Spleen (tissue), 11 donors: ENCODE measurements around the gene GNB1. TPM values are rescaled to one million over a fixed set of nuclear protein-coding genes. Genes with fewer than 3 reads are reported as not detected.

Experiments
- DNase-seq: peaks from one replicate; pipeline ENCODE4 v3.0.0-alpha.2; 2020
- H3K27ac ChIP-seq, 8 donors: fragments of 200-600 bp; sonication (generic) in 7 of 8; 1 replicate in 4 of 8; 2 replicates in 4 of 8; pipeline versions ENCODE4 v1.5.0 to v1.8.0; 2016 to 2021; ENCODE audit warnings: inconsistent platforms in 4 of 8, mild to moderate bottlenecking in 4 of 8, moderate library complexity in 1 of 8
- H3K27me3 ChIP-seq, 7 donors: fragments of 200-600 bp; sonication (generic) in 6 of 7; replicated peaks in 1 of 7; 1 replicate in 4 of 7; 2 replicates in 3 of 7; pipeline versions ENCODE4 v1.5.0 to v1.8.0; 2016 to 2021; ENCODE audit warnings: inconsistent platforms in 3 of 7, mild to moderate bottlenecking in 1 of 7
- H3K36me3 ChIP-seq, 6 donors: fragments of 200-600 bp; sonication (generic) in 5 of 6; 1 replicate in 4 of 6; 2 replicates in 2 of 6; pipeline versions ENCODE4 v1.5.0 to v1.8.0; 2016 to 2021; ENCODE audit warnings: inconsistent platforms in 2 of 6
- H3K4me1 ChIP-seq, 6 donors: fragments of 200-600 bp; sonication (generic) in 5 of 6; 1 replicate in 3 of 6; 2 replicates in 3 of 6; pipeline versions ENCODE4 v1.5.0 to v1.8.0; 2016 to 2021; ENCODE audit warnings: inconsistent platforms in 3 of 6
- H3K4me3 ChIP-seq, 8 donors: fragments of 200-600 bp; sonication (generic) in 7 of 8; 1 replicate in 4 of 8; 2 replicates in 4 of 8; pipeline versions ENCODE4 v1.5.0 to v1.8.0; 2016 to 2021; ENCODE audit warnings: inconsistent platforms in 4 of 8, mild to moderate bottlenecking in 4 of 8, moderate library complexity in 2 of 8
- H3K9me3 ChIP-seq, 8 donors: fragments of 200-600 bp; sonication (generic) in 7 of 8; 1 replicate in 4 of 8; 2 replicates in 4 of 8; pipeline versions ENCODE4 v1.5.0 to v1.8.0; 2016 to 2021; ENCODE audit warnings: inconsistent platforms in 4 of 8
- POLR2A ChIP-seq, 3 donors: fragments of 450-650 bp; IDR thresholded peaks; one replicate each; pipeline ENCODE4 v1.5.1; 2017; ENCODE audit warnings: antibody characterized with exemption in 3 of 3, mild to moderate bottlenecking in 1 of 3
- POLR2AphosphoS5 ChIP-seq, 3 donors: sonication (generic); formaldehyde crosslinking; IDR thresholded peaks; one replicate each; pipeline ENCODE4 v1.5.1; 2017; ENCODE audit warnings: antibody characterized with exemption in 3 of 3
- WGBS, 5 donors: extraction: QIAGEN DNeasy Blood & Tissue Kit in 3 of 5; methylation state at CpG; one replicate each; pipeline versions ENCODE4 v1.1.5 to v1.1.7; 2013 to 2018; 5-methylcytosine and 5-hydroxymethylcytosine counted together
- intact Hi-C: fragments of 100-400 bp; cut with DNase I; formaldehyde crosslinking; loops from one replicate; pipeline ENCODE4 v1.15.0; 2023; ENCODE audit warnings: low total_unique reads
- polyA plus RNA-seq, 3 donors: library from polyadenylated mRNA; stranded (reverse); fragments of 200-250 nt; gene quantifications; one replicate each; pipeline ENCODE4 v1.2.1, GENCODE V29; 2013
- total RNA-seq, 7 donors: library from RNA; depleted of rRNA in 3 of 7; stranded (reverse); fragments of >200 nt in 3 of 7; fragmentation: NEBNext Ultra II Directional in 4 of 7; extraction: Animal tissue kit (Norgen Biotek cat#: 25700) in 4 of 7; gene quantifications; one replicate each; pipeline versions ENCODE4 v1.1.0 to v1.2.1, GENCODE V29; 2016 to 2021
- TF ChIP-seq, protein P1 (sequence below), 11 experiments: fragments of 200-600 bp in 7 of 11; fragments of 450-650 bp in 4 of 11; sonication (generic) in 4 of 11; IDR thresholded peaks in 8 of 11; conservative IDR thresholded peaks in 3 of 11; 1 replicate in 7 of 11; 2 replicates in 4 of 11; pipeline versions ENCODE4 v1.4.0 to v1.8.0; 2016 to 2021; ENCODE audit warnings: antibody characterized with exemption in 11 of 11, inconsistent platforms in 4 of 11, mild to moderate bottlenecking in 1 of 11
- donor health status: healthy with polysubstance abuse.
- donor health status: DM: no; HTN: no; CAD: no; lungs with moderate emphysema.
- donor health status: DM: no; HTN: no; CAD: no.
- donor health status: Bipolar disorder and iron deficiency.
- donor health status: healthy.
- donor health status: DM: no; HTN: no; CAD: no.
- donor health status: DM: yes; HTN: yes; CAD: no.

GNB1 gene
- total and polyA plus RNA-seq, 10 donors, result 76.0 to 304 (median 214) TPM

DNA sequence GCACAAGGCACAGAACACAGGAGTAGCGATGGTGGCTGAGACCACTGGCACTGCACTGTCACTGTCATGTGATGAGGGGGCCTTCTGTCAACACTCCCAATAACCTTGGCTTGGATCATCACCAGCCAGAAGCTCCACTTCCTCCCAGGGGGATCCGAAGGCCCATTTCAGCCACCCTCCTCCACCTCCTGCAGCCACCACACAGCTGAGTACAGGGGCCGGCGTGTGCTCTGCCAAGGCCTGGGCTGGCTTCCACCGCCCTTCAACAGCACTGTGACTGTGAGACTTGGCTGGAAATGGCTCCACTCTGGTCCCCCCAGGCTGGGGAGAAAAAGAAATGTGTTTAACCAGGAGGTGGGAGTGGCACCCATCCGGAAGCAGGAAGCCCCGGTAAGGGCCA, 102.8 kb downstream of the GNB1 start:
- no peak for DNase-seq
- Histone ChIP-seq H3K36me3 (peaks cover 3 to 94% (median 86%) of the 10 kb centered on the region in 6 donors), H3K4me1 (peaks cover 5 to 62% (median 17%) of the 10 kb centered on the region in 6 donors), H3K27me3 (no peaks in the 10 kb centered on the region), H3K4me3 (no peak overlapping the region), H3K27ac (peak overlapping the region in 7 of 8 donors; percentile 6 to 73 (median 61)), H3K9me3 (no peaks in the 10 kb centered on the region)
- WGBS, 5 donors, result 67 to 89% (median 71%) methylated on average over 5 to 7 of the region's 7 CpGs
- intact Hi-C loops, result loop anchor here (10.0 kb wide), 1 partner anchor 107 kb away; the partner anchor contains the start of gene GNB1
- no peak for TF ChIP-seq POLR2A (IDR thresholded peaks at IDR 0.05)
- TF ChIP-seq, protein P1, sequence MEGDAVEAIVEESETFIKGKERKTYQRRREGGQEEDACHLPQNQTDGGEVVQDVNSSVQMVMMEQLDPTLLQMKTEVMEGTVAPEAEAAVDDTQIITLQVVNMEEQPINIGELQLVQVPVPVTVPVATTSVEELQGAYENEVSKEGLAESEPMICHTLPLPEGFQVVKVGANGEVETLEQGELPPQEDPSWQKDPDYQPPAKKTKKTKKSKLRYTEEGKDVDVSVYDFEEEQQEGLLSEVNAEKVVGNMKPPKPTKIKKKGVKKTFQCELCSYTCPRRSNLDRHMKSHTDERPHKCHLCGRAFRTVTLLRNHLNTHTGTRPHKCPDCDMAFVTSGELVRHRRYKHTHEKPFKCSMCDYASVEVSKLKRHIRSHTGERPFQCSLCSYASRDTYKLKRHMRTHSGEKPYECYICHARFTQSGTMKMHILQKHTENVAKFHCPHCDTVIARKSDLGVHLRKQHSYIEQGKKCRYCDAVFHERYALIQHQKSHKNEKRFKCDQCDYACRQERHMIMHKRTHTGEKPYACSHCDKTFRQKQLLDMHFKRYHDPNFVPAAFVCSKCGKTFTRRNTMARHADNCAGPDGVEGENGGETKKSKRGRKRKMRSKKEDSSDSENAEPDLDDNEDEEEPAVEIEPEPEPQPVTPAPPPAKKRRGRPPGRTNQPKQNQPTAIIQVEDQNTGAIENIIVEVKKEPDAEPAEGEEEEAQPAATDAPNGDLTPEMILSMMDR (IDR thresholded peaks at IDR 0.05 in 8 of 11, conservative IDR thresholded peaks at IDR 0.05 in 3 of 11), result no peak
- peak in 2 of 3 donors; percentile 64 to 66 for TF ChIP-seq POLR2AphosphoS5 (IDR thresholded peaks at IDR 0.05)

DNA sequence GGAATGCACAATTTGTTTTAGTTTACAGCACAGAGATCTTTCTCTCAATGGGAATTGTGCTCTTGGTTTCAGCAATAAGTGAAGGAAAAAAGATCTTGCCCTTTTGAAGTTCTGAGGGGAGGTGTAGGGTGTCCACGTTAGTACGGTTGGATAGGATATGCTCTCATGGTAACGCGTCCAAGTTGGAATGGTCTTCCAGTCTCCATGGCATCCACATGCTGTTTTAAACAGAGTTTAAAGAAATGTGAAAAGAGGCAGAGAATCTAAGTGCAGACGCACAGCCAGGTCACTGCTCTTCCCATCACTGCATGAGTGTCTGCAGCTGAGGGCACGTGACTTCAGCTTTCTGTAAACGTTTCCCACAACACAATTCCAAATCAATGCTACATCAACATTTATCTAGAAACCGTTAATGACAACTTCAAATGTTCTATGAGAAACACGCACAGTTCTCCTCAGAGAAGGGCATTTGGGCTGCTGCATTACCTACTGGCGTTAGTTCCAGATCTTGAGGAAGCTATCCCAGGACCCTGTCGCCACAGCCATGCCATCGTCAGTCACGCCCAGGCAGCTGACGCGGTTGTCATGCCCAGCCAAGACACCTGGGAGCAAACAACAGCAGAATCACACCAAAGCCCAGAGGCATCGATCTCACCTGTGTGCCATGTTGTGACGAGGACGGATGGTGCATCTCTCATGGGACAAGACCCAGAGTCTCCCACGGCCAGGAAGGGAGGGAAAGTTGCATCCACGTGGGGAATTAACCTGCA, 103.9 kb downstream of the GNB1 start:
- Histone ChIP-seq H3K9me3 (no peaks in the 10 kb centered on the region), H3K36me3 (peaks cover 3 to 83% (median 75%) of the 10 kb centered on the region in 6 donors), H3K27ac (peak overlapping the region in 5 of 8 donors; percentile 51 to 73 (median 69)), H3K4me3 (no peak overlapping the region), H3K4me1 (peaks cover 16 to 73% (median 28%) of the 10 kb centered on the region in 6 donors), H3K27me3 (no peaks in the 10 kb centered on the region)
- WGBS, 5 donors, result 90 to 94% (median 93%) methylated on average over 18 to 20 of the region's 20 CpGs
- no peak for DNase-seq
- TF ChIP-seq, protein P1 (IDR thresholded peaks at IDR 0.05 in 8 of 11, conservative IDR thresholded peaks at IDR 0.05 in 3 of 11), result no peak
- peak in 1 of 3 donors; percentile 43 for TF ChIP-seq POLR2AphosphoS5 (IDR thresholded peaks at IDR 0.05)
- intact Hi-C loops, result loop anchor here (10.0 kb wide), 1 partner anchor 108 kb away; the partner anchor contains the start of gene GNB1

DNA sequence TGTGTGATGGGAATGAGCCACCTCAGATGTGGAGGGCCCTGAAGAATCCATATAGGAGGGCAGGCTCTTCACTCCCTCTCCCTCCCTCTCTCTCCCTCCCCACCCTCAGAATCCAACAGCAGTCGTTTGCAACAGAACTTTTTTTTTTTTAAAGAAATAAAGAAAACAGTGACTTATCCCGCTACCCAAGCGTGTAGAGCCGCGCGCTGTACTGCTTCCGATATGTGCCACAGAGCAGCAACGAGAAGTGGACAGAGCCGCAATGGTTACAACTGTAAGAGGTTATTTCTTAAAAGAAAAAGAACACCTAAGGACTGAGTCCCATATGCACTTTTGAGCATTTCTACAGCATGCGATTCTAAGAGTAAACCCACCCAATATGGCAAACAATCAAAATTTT, 105.2 kb downstream of the GNB1 start:
- peaks cover 3 to 69% (median 61%) of the 10 kb centered on the region in 6 donors for H3K36me3 ChIP-seq
- H3K27ac ChIP-seq, result no peak overlapping the region
- DNase-seq, result no peak
- H3K4me3 ChIP-seq, result no peak overlapping the region
- TF ChIP-seq, protein P1 (IDR thresholded peaks at IDR 0.05 in 8 of 11, conservative IDR thresholded peaks at IDR 0.05 in 3 of 11), result no peak
- TF ChIP-seq POLR2AphosphoS5 (IDR thresholded peaks at IDR 0.05) (no peak), POLR2A (IDR thresholded peaks at IDR 0.05) (no peak)
- intact Hi-C loops, result loop anchor here (10.0 kb wide), 1 partner anchor 109 kb away; the partner anchor contains the start of gene GNB1
- no peaks in the 10 kb centered on the region for H3K27me3 ChIP-seq
- H3K9me3 ChIP-seq, result no peaks in the 10 kb centered on the region
- WGBS, 5 donors, result 89 to 94% (median 90%) methylated on average over 10 of the region's 10 CpGs
- peaks cover 30 to 87% (median 41%) of the 10 kb centered on the region in 6 donors for H3K4me1 ChIP-seq

DNA sequence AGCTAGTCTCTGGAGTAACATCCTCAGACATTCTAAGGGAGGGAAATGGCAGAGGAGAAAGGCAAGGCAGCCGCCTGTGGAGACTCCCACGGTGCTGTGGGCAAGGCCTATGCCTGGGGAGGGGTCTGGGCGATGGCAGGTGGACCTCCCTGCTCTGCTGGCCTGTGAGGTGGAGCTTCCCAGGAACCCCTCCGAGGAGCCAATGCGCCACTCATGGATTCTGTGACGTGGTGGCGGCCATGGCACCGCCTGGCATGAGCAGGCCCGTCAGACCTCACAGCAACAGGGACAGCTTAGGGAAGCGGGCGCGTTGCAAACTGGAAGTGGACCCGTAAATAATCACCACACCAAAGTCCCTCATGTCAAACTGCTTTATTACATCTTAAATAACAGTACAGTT, 106.0 kb downstream of the GNB1 start:
- Histone ChIP-seq H3K27me3 (no peaks in the 10 kb centered on the region), H3K9me3 (no peaks in the 10 kb centered on the region), H3K27ac (peak overlapping the region in 2 of 8 donors; percentile 30 to 45), H3K4me3 (no peak overlapping the region), H3K4me1 (peaks cover 37 to 88% (median 49%) of the 10 kb centered on the region in 6 donors), H3K36me3 (peaks cover 3 to 62% (median 54%) of the 10 kb centered on the region in 6 donors)
- peak; percentile 78 for DNase-seq
- intact Hi-C loops, result loop anchor here (10.0 kb wide), 1 partner anchor 110 kb away; the partner anchor contains the start of gene GNB1
- 91 to 97% (median 95%) methylated on average over 8 to 13 of the region's 13 CpGs for WGBS, 5 donors
- TF ChIP-seq, protein P1 (IDR thresholded peaks at IDR 0.05 in 8 of 11, conservative IDR thresholded peaks at IDR 0.05 in 3 of 11), result no peak
- peak; percentile 18 to 65 (median 38) for TF ChIP-seq POLR2AphosphoS5 (IDR thresholded peaks at IDR 0.05)
- TF ChIP-seq POLR2A (IDR thresholded peaks at IDR 0.05), result no peak
